Erythroblast (primary cell): ENCODE data around the gene SENP3.

Source experiments
- GATA1 ChIP-seq: IDR thresholded peaks from 2 replicates; pipeline ENCODE4 v1.6.1; 2011; ENCODE audit warnings: low read depth, mild to moderate bottlenecking, control low read depth, low read length, moderate library complexity
- POLR2A ChIP-seq: IDR thresholded peaks from 2 replicates; pipeline ENCODE4 v1.6.1; 2011; ENCODE audit warnings: mild to moderate bottlenecking, low read length

DNA sequence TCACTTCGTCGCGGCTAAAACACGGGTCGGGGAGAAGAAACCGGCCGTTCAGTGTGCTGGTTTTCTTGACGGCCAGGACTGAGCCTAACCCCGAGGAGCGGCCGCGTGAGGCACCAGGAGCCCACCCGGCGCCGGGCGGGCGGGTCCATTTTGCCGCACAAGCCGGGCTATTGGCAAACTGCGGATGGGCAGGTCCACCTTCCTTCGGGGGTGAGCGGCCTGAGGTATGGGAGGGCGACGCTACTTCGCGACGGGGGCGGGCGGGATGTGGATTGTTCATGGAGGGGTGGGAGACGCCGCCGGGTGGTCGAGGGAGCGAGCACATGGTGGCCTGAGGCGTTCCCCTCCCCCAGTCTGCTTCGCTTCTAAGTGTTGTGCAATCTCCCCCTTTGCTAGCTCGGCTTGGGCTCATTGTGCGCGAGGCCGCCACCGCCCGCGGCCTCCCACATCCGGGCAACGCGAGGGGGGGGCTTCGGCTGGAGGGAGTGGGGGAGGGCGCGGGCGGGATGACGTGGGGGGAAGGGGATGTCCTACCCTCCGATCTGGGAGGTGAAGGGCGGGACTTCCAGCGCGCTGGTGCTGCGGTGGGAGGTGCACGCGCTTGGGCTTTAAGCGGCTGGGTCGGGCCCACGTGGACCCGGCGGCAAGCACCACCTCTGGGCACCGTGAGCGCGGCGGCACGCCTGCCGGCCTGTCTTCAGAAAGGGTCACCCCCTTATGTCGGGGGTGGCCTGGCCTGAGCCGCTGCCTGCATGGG is 11.8 kb downstream of the SENP3 start:
- no peak for TF ChIP-seq POLR2A
- no peak for TF ChIP-seq GATA1
